HG02840 (cell line): ENCODE measurements around the gene CRB3.

ENCODE experiments used
- ATAC-seq: cut with Tn5 transposase; IDR thresholded peaks from one replicate; pipeline ENCODE4 v1.9.1; 2021; ENCODE audit warnings: mild to moderate bottlenecking, moderate library complexity, moderate number of reproducible peaks; ENCODE audit not compliant: unreplicated experiment, low FRiP score

The CRB3 gene

GRCh38 chr19:6431891-6432290 is 32.2 kb upstream of the CRB3 start:
- no peak for ATAC-seq

DNA sequence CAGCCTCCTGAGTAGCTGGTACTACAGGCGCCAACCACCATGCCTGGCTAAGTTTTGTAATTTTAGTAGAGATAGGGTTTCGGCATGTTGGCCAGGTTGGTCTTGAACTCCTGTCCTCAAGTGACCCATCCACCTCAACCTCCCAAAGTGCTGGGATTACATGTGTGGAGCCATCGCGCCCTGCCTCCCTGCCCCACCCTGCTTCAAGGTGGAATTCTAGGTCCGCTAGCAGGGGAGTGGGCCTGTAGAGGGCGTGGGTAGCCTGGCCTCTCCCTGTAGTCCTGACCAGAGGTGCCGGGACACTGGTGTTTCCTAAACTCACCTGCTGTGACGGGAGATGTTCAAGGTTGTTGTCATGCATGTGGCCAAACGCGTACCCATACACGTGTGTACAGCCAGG is 30.9 kb upstream of the CRB3 start:
- no peak for ATAC-seq

GRCh38 chr19:6433663-6434062 is 30.4 kb upstream of the CRB3 start, which contains the start of gene SLC25A41:
Gene SLC25A41, minus strand, starts transcription at chr19:6433763. Its CDS starts 70 bp downstream, at chr19:6433693.
- no peak for ATAC-seq

- no peak for ATAC-seq
Measured at GRCh38 chr19:6439743-6440142, 24.3 kb upstream of the CRB3 start.

GRCh38 chr19:6440905-6441304 is 23.2 kb upstream of the CRB3 start:
- ATAC-seq, result no peak

- ATAC-seq, result no peak
Measured at GRCh38 chr19:6442087-6442688, 21.9 kb upstream of the CRB3 start.

- no peak for ATAC-seq
Measured at GRCh38 chr19:6443986-6444385, 20.1 kb upstream of the CRB3 start.

GRCh38 chr19:6446452-6446851 is 17.6 kb upstream of the CRB3 start:
- ATAC-seq, result no peak

DNA sequence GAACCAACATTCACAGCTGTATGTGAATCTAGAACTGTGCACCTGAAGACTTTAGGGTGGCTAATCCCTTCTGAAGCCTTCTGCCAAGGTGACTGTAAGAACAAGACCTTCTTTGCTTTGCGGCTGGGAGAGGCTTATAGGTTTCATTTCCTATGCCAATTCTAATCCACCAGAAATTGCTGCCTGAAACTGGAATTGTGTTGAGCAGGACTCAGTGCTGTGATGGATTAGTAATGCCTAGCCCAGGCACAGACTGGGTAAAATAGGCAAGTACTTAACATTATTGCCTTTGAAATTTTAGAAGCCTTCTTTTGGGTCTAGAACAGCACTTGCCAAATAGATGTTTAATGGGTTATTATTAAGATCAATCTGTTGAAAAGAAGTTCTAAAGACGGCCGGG is 16.0 kb upstream of the CRB3 start:
- no peak for ATAC-seq

GRCh38 chr19:6450166-6450565 is 13.9 kb upstream of the CRB3 start:
- ATAC-seq, result no peak

DNA sequence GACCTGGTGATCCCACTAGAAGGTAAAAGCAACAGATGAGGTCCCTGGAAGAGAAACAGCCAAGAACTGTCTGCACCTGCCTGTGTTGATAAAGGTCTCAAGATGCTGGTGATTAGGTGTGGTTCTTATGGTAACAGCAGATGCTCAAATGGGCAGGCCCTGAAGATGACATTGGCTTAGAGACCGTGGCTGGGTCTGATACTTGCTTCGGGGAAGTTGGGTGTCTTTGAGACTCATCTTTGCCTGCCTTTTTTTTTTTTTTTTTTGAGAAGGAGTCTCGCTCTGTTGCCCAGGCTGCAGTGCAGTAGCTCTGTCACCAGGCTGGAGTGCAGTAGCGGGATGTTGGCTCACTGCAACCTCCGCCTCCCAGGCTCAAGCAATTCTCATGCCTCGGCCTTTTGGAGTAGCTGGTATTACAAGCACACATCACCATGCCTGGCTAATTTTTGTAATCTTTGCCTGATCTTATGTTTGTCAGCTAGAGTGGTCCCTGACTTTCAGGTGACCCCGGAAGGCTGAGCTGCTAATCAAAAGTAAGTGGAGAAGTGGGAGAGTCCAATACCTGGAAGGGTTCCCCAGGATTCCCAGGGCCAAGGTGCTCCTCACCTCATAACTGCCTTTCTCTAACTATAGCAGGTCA is 12.4 kb upstream of the CRB3 start:
- ATAC-seq, result no peak

DNA sequence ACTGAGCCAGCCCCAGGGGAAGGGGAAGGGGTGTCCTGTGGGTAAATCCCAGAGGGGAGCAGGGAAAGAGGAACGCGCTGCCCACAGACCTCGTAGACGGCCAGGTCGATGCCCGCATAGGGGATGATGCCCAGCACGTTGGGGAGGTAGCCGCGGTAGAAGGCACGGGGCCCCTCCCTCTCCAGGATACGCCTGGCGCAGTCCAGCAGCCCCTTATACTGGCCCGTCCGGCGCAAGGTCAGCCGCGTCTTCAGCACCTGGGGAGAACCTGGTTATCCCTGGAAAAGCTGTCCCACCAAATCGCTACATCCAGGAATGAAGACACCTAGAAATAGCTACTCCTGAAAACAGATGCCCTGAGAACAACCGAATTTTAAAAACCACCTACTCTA is 11.9 kb upstream of the CRB3 start:
- no peak for ATAC-seq

DNA sequence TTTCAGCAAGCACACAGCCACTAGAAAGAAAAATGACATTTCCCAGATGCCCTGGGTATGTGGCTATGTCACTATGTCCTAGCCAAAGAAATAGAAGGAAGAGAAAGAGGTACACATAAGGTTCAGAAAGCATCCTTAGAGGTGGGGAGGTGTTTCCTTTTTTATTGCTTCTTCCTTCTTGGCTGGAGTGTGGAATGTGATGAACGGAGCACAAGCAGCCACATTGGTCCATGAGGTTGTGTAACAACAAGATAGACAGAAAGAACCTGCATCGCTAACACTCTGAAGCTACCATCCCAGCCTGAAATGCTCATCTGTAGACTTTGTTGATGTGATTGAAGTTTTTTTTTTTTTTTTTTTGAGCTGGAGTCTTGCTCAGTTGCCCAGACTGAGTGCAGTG is 11.2 kb upstream of the CRB3 start:
- no peak for ATAC-seq

- ATAC-seq, result no peak
Measured at GRCh38 chr19:6453951-6454565, 10.0 kb upstream of the CRB3 start.

GRCh38 chr19:6455924-6456323 is 8.1 kb upstream of the CRB3 start:
- no peak for ATAC-seq

DNA sequence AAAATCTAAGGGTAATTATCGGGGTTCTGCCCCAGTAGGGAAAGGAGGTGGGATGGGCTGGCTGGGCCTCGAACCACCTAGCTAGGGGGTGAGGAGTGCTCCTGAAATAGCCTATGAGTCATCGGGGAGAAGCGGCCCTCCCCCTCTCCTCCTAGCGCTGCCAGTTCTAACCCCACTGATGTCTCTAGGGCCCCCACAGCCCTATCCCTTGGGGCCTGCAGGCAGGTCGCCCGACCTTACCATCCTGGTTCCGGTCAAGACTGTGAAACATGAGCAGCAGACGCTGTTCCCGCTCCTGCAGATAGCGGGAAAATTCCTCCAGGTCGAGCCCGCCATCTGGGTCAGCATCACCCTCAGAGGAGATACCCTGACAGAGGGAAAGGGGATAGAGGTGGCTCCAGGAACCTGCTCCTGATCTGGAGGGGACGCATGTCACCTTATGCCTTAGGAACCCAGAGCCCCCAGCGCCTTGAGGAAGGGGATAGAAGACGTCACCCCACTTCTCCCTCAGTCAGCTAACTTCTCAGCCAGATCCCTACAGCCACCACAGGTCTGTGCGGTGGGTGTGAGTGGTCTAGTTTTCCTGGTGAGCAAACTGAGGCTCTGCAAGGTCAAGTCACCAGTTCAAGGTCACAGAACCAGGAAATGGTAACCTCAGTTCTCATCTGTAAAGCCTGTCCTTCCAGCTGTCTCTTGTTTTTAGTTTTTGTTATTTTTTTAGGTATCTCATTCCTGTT is 5.9 kb upstream of the CRB3 start:
- no peak for ATAC-seq

- ATAC-seq, result no peak
Measured at GRCh38 chr19:6458695-6459261, 5.3 kb upstream of the CRB3 start.

GRCh38 chr19:6459262-6460098 is 4.6 kb upstream of the CRB3 start, which contains the start of gene SLC25A23:
Gene SLC25A23, minus strand, starts transcription at chr19:6459792. Its CDS starts 164 bp downstream, at chr19:6459628.
- ATAC-seq, result peak; percentile 29

GRCh38 chr19:6460099-6460884 is 3.8 kb upstream of the CRB3 start:
- peak; percentile 80 for ATAC-seq
